Gastroesophageal sphincter (tissue), 4 donors: ENCODE measurements around the gene OGFR. TPM values are rescaled to one million over a fixed set of nuclear protein-coding genes. Genes with fewer than 3 reads are reported as not detected.
A peak's percentile ranks its signal among the peaks of the same experiment; 100 is the strongest.

ENCODE experiments used
- ATAC-seq: fragments of 150-250 bp; one replicate; pipeline ENCODE4 v1.9.1; 2016; ENCODE audit warnings: mild to moderate bottlenecking, moderate library complexity
- H3K27ac ChIP-seq, 4 donors: fragments of 200-600 bp; sonication (generic) in 3 of 4; 1 replicate in 3 of 4; 2 replicates in 1 of 4; pipeline ENCODE4 v1.5.1; 2016 to 2019
- H3K27me3 ChIP-seq: fragments of 200-600 bp; sonication (generic); one replicate; pipeline ENCODE4 v1.5.1; 2019
- H3K36me3 ChIP-seq, 2 donors: fragments of 200-600 bp; sonication (generic); one replicate each; pipeline ENCODE4 v1.5.1; 2019; ENCODE audit warnings: control low read depth in 1 of 2
- H3K4me1 ChIP-seq, 3 donors: fragments of 200-600 bp; sonication (generic); 1 replicate in 2 of 3; 2 replicates in 1 of 3; pipeline ENCODE4 v1.5.1; 2016 to 2019; ENCODE audit warnings: control low read depth in 2 of 3
- H3K4me3 ChIP-seq, 2 donors: fragments of 200-600 bp; sonication (generic); one replicate each; pipeline ENCODE4 v1.5.1; 2019; ENCODE audit warnings: mild to moderate bottlenecking in 1 of 2, moderate library complexity in 1 of 2
- H3K9me3 ChIP-seq, 3 donors: fragments of 200-600 bp; sonication (generic); one replicate each; pipeline ENCODE4 v1.5.1; 2017 to 2019; ENCODE audit warnings: control low read depth in 2 of 3
- EP300 ChIP-seq: sonication (generic); formaldehyde crosslinking; IDR thresholded peaks from one replicate; pipeline ENCODE4 v1.6.1; 2017; ENCODE audit warnings: antibody characterized with exemption, mild to moderate bottlenecking
- POLR2A ChIP-seq, 2 donors: fragments of 450-650 bp; IDR thresholded peaks; one replicate each; pipeline ENCODE4 v1.6.1; 2017; ENCODE audit warnings: antibody characterized with exemption in 2 of 2, mild to moderate bottlenecking in 2 of 2, moderate library complexity in 1 of 2
- POLR2AphosphoS5 ChIP-seq: sonication (generic); formaldehyde crosslinking; IDR thresholded peaks from one replicate; pipeline ENCODE4 v1.6.1; 2017; ENCODE audit warnings: antibody characterized with exemption
- WGBS, 2 donors: methylation state at CpG; one replicate each; pipeline ENCODE4 v1.1.5; 2018; ENCODE audit warnings: low coverage in 1 of 2; 5-methylcytosine and 5-hydroxymethylcytosine counted together
- total RNA-seq, 4 donors: library from RNA; depleted of rRNA; stranded (reverse); fragments of >200 nt; gene quantifications; one replicate each; pipeline ENCODE4 v1.1.0, GENCODE V29; 2016
- TF ChIP-seq, protein P1 (sequence below), 4 experiments: fragments of 200-600 bp in 2 of 4; fragments of 450-650 bp in 2 of 4; sonication (generic) in 1 of 4; IDR thresholded peaks; one replicate each; pipeline ENCODE4 v1.5.1; 2017 to 2019; ENCODE audit warnings: antibody characterized with exemption in 4 of 4, mild to moderate bottlenecking in 2 of 4, moderate library complexity in 2 of 4

The OGFR gene
- total RNA-seq, 4 donors from 2014 or later = 55.1 to 61.0 (median 58.9) TPM

DNA sequence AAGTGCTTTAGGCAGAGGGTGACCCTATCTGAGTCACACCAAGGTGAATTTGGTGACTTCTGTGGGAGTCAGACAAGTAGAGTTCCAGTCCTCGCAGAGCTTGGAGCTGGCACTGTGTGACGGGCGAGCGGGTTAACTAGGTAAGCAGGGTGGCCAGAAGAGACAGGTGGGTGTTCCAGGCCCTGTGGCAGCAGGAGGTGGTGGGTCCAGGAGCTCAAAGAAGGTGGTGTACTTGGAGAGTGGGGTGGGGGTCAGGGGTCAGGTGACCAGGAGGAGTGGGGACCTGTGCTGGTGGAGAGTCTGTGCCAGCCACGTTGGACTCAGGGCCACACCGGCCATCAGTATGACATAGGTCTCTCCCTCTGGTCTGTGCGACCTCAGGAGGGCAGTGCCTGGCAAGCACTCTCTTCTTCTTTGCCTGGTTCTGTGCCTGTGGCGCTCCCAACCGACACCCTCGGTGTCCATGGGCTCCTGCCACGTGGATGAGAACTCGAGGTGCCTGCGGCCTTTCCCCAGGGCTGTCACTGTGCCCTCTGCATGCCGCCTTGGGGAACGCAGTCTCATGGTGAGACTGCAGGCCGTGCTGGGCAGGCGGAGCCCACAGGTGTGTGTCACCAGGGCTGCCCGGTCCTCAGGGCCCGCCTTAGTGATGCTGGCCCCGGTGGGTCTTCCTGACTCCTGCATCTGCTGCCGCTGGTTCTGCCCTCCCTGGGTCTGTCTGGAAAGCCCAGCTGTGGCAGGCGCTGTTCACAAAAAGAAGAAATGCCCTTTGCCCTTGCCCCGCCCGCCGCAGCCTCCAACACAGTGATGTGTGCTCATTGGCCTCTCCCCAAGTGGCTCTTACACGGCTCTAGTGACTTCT, 6.7 kb upstream of the OGFR start:
- ATAC-seq = no peak
- Histone ChIP-seq H3K27me3 (no peaks in the 10 kb centered on the region), H3K27ac (peak overlapping the region in 3 of 4 donors; percentile 92 to 94 (median 93)), H3K4me1 (peaks cover 0 to 50% (median 15%) of the 10 kb centered on the region in 3 donors), H3K4me3 (no peak overlapping the region), H3K9me3 (no peaks in the 10 kb centered on the region), H3K36me3 (peaks cover 0 to 38% of the 10 kb centered on the region in 2 donors)
- WGBS, 2 donors = 69 to 77% methylated on average over 5 to 6 of the region's 26 CpGs
- TF ChIP-seq POLR2AphosphoS5 = no peak

DNA sequence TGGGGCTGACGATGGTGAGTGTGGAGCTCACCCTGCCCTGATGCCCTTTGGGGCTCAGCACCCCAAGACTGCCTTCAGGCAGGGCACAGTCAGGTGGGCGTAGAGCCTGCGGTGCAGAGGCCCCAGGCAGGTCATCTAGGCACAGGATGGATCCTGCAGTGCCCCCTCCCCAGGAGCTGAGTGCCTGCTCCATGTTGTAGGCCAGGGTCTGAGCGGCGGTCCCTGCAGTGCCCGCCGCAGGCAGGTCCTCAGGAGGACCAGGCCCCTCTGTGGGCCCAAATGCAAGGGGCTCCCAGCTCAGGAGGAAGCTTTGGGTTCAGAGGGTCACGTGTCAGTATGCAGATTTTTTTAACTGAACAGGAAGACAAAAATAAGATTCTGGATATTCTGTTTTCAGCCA, 5.6 kb upstream of the OGFR start:
- Histone ChIP-seq H3K9me3 (no peaks in the 10 kb centered on the region), H3K27me3 (no peaks in the 10 kb centered on the region), H3K4me3 (no peak overlapping the region), H3K36me3 (peaks cover 0 to 38% of the 10 kb centered on the region in 2 donors), H3K4me1 (peaks cover 0 to 43% (median 7%) of the 10 kb centered on the region in 3 donors), H3K27ac (no peak overlapping the region)
- ATAC-seq = no peak
- WGBS, 2 donors = no CpG with 5 or more reads among the region's 8 CpGs
- no peak for TF ChIP-seq POLR2A (IDR thresholded peaks at IDR 0.05)

DNA sequence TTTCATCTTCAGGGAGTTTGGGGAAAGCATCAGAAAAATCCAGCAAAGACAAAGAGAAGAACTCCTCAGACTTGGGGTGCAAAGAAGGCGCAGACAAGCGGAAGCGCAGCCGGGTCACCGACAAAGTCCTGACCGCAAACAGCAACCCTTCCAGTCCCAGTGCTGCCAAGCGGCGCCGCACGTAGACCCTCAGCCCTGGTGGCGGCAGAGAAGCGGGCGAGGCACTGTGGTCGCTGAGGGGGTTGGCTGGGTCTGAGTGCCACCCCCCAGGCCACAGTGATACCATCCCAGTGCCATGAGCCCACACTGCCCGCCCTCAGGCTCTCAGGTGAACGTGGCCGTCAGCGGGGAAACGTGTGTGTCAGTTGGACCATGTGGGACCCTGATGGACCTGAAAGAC, 5.2 kb upstream of the OGFR start:
- H3K4me1 ChIP-seq = peaks cover 0 to 46% (median 7%) of the 10 kb centered on the region in 3 donors
- H3K27ac ChIP-seq = no peak overlapping the region
- no peak overlapping the region for H3K4me3 ChIP-seq
- ATAC-seq = no peak
- H3K9me3 ChIP-seq = no peaks in the 10 kb centered on the region
- 100% methylated on average over 1 of the region's 19 CpGs; no CpG with 5 or more reads in 1 of the 2 donors for WGBS, 2 donors
- H3K27me3 ChIP-seq = no peaks in the 10 kb centered on the region
- peaks cover 0 to 38% of the 10 kb centered on the region in 2 donors for H3K36me3 ChIP-seq
- TF ChIP-seq POLR2A (IDR thresholded peaks at IDR 0.05) (no peak), POLR2AphosphoS5 (no peak), EP300 (no peak)
- TF ChIP-seq, protein P1, sequence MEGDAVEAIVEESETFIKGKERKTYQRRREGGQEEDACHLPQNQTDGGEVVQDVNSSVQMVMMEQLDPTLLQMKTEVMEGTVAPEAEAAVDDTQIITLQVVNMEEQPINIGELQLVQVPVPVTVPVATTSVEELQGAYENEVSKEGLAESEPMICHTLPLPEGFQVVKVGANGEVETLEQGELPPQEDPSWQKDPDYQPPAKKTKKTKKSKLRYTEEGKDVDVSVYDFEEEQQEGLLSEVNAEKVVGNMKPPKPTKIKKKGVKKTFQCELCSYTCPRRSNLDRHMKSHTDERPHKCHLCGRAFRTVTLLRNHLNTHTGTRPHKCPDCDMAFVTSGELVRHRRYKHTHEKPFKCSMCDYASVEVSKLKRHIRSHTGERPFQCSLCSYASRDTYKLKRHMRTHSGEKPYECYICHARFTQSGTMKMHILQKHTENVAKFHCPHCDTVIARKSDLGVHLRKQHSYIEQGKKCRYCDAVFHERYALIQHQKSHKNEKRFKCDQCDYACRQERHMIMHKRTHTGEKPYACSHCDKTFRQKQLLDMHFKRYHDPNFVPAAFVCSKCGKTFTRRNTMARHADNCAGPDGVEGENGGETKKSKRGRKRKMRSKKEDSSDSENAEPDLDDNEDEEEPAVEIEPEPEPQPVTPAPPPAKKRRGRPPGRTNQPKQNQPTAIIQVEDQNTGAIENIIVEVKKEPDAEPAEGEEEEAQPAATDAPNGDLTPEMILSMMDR (IDR thresholded peaks at IDR 0.05) = no peak

- Histone ChIP-seq H3K27ac (no peak overlapping the region), H3K9me3 (no peaks in the 10 kb centered on the region), H3K4me1 (peaks cover 0 to 42% (median 7%) of the 10 kb centered on the region in 3 donors), H3K36me3 (peaks cover 0 to 38% of the 10 kb centered on the region in 2 donors), H3K4me3 (no peak overlapping the region), H3K27me3 (no peaks in the 10 kb centered on the region)
- ATAC-seq = no peak
- TF ChIP-seq EP300 (no peak), POLR2AphosphoS5 (no peak), POLR2A (IDR thresholded peaks at IDR 0.05) (no peak)
- TF ChIP-seq, protein P1 (IDR thresholded peaks at IDR 0.05) = no peak
- WGBS, 2 donors = 50 to 87% methylated on average over 3 to 7 of the region's 10 CpGs
Observed at GRCh38 chr20:62799873-62800272, 4.8 kb upstream of the OGFR start.

DNA sequence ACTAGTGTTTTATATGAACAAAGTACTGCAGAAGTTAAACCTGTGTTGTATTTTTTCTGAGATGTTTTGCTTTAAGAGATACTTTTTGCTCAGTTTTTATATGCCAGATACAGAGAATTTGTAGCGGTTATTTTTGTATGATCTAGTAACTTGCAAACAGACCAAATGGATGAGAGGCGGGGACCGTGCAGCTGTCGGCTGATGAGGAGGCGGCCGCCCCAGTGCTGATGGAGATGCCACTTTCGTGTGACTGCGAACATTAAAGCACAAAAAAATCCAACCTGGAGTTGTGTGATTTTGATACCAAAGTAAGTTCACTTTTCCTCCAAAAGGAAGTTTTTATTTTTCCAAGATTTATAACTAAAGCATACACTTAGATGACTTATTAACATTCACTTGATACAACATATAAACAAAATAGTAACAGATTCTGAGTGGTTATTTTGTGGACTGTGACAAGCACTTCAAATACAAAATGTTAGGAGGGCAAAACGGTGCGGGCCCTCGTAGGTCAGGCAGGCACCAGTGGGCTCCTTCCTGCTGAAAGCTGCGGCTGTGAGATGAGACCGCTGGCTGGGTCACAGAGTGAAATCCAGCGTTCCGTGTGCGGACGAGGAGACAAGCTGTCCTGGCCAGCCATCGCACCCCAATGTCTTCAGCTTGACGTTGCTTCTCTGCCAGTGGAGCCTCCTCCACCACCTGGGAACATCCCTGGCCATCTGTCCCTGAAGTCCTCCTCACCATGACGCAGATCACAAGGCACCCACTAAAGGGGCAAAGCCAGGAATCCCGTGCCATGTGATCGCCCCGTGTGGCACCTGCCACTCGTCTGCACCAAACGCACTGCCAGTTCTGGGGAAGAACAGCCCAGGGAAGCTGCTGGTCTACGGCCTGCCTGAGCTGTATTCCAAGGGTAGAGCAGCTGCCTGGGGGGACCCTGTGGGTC, 4.0 kb upstream of the OGFR start:
- no peaks in the 10 kb centered on the region for H3K9me3 ChIP-seq
- H3K27ac ChIP-seq = no peak overlapping the region
- H3K27me3 ChIP-seq = no peaks in the 10 kb centered on the region
- ATAC-seq = no peak
- H3K4me1 ChIP-seq = peaks cover 0 to 38% (median 7%) of the 10 kb centered on the region in 3 donors
- H3K36me3 ChIP-seq = peaks cover 0 to 38% of the 10 kb centered on the region in 2 donors
- no peak for TF ChIP-seq POLR2A (IDR thresholded peaks at IDR 0.05)
- no peak for TF ChIP-seq EP300
- TF ChIP-seq, protein P1 (IDR thresholded peaks at IDR 0.05) = no peak
- no peak for TF ChIP-seq POLR2AphosphoS5
- WGBS, 2 donors = 82% methylated on average over 17 of the region's 26 CpGs
- H3K4me3 ChIP-seq = no peak overlapping the region
